ENCODE results near the gene SLC16A6.

DNA sequence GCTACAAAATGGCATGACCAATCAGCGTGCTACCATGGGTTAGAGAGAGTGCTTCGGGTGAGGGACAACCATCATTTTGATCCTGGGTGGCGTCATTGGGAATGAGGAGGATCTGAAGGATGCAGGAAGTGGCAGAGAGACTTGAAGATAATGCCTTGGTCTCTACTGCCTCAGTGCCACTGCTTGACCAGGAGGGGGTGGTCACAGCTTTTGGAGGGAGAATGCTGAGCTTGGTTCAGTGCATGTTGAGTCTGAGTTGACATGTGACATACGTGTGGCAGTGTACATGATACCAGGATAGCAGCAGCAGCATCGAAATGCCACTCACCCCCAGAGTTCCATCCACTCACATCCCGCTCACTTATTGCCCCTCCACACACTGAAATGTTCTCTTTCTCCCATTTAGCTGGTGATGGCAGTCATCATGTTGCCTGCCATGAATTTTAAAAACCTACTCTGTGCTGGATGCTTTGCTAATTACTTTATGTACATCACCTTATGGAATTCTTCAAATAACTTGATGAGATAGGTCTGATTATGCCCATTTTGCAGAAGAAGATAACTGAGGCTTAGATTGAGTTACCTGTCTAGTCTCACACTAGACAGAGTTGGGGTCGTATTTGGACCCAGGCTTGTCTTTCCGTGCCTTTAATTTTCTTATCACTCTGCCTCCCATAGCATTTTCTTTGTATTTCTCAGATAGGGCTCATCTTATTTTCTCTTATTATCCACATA is 37.1 kb upstream of the SLC16A6 start:
- TF ChIP-seq, protein P1, sequence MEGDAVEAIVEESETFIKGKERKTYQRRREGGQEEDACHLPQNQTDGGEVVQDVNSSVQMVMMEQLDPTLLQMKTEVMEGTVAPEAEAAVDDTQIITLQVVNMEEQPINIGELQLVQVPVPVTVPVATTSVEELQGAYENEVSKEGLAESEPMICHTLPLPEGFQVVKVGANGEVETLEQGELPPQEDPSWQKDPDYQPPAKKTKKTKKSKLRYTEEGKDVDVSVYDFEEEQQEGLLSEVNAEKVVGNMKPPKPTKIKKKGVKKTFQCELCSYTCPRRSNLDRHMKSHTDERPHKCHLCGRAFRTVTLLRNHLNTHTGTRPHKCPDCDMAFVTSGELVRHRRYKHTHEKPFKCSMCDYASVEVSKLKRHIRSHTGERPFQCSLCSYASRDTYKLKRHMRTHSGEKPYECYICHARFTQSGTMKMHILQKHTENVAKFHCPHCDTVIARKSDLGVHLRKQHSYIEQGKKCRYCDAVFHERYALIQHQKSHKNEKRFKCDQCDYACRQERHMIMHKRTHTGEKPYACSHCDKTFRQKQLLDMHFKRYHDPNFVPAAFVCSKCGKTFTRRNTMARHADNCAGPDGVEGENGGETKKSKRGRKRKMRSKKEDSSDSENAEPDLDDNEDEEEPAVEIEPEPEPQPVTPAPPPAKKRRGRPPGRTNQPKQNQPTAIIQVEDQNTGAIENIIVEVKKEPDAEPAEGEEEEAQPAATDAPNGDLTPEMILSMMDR (IDR thresholded peaks at IDR 0.05; ENCODE audit: low read length) = no peak
- TF ChIP-seq EZH2 (optimal IDR thresholded peaks at IDR 0.05; ENCODE audit: low read depth, low read length) = no peak

Data from MM.1S (cell line).